HG03442 (cell line): ENCODE measurements around the gene DPH6.
"Not testable (repeated sequence)": the region's sequence is repeated elsewhere in the genome, so short reads cannot be mapped to it uniquely, and the experiment has no call there.

Experiments used
- ATAC-seq: cut with Tn5 transposase; IDR thresholded peaks from one replicate; pipeline ENCODE4 v1.9.1; 2021; ENCODE audit warnings: mild to moderate bottlenecking, moderate library complexity; ENCODE audit not compliant: unreplicated experiment

Gene DPH6

DNA sequence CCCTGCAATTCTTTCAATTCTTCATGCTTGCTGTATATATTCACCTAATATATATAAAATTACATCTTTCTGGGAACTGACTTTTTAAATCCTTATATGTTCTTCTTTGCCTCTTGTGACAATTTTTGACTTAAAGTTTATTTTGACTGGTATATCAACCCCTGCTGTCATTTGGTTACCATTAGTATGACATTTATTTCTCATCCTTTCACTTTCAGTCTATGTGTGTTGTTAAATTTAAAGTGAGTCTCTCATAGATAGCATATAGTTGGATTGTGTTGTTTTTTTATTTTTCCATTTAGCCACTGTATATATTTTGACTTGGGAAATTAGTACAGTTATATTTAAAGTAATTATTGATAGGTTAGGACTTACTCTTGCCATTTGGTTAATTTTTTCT, 194.9 kb downstream of the DPH6 start:
- no peak for ATAC-seq

- no peak for ATAC-seq
Measured at GRCh38 chr15:35349916-35350315, 196.0 kb downstream of the DPH6 start.

- no peak for ATAC-seq
Measured at GRCh38 chr15:35330916-35331315, 215.0 kb downstream of the DPH6 start.

DNA sequence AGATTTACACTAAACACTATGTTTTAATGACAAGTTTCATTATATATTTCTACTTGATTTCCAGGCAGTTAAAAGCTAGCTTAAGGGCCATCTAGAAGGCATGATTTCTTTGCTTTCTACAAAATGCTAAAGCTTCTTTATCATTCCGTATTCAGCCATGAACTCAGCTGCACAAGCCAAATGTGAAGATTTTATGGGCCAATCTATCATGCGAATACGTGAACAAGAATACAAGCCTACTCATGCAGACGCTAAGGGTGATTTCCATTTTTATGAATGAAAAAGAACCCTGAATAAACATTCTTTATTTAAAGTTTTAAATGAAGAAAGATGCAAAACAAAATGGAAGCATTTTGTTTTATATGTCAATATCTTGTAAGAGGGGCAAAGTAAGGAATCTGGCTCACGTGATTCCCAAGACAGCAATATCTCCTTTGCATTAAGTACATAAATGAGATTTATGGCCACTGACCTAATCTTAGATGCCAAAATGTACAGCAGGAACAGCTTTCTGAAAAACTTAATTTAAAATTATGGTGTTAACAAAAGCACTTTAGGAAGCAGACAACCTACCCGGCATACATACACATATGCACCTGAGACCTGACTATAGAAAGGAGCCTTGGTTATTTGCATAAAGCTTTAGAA, 215.8 kb downstream of the DPH6 start:
- ATAC-seq: no peak

DNA sequence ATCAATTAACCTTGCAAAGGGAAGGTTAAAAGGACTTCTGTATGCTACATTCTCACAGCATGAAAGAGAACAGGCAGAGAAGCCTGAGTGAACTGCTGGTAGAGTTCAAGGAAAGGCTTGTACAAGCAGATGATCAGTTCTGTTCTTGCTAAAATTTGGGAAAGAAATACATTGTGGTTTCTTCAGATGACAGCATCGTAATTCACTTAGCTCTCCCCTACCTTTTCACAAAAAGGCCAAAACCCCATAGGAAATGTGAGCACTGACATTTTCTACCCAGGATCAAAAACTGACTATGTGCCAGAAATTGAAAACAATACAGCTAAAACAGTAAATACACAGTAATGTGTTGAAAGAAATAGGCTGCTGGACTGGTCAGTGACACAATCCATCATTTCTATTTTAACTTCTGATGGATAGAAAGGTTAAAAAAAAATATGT, 216.4 kb downstream of the DPH6 start:
- ATAC-seq: no peak

GRCh38 chr15:35328836-35329235, 217.1 kb downstream of the DPH6 start:
- not testable (repeated sequence) for ATAC-seq

- ATAC-seq: no peak
Measured at GRCh38 chr15:35327789-35328188, 218.2 kb downstream of the DPH6 start.

DNA sequence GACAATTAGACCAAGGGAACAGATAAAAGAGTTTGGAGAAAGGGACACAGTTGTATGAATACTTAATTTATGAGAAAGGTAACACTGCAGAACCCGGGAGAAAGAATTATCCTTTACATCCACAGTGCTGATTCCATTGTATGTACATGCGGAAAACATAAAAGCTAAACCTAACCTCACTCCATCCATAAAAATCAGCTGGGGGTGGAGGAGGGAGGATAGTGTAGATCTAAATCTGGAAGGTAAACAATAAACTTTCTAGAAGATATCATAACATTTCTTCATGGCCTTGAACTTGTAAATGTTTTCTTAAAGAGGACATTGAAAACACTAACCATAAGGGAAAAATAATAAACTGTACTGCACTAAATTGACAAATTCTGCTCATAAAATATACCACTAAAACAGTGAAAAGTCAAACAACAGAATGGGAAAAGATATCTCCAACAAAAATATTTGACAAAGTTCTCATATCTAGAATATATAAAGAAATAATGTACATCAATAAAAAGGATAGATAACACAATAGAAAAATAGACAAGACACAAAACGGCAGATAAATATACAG, 220.5 kb downstream of the DPH6 start:
- no peak for ATAC-seq

- no peak for ATAC-seq
Measured at GRCh38 chr15:35323141-35323540, 222.8 kb downstream of the DPH6 start.

DNA sequence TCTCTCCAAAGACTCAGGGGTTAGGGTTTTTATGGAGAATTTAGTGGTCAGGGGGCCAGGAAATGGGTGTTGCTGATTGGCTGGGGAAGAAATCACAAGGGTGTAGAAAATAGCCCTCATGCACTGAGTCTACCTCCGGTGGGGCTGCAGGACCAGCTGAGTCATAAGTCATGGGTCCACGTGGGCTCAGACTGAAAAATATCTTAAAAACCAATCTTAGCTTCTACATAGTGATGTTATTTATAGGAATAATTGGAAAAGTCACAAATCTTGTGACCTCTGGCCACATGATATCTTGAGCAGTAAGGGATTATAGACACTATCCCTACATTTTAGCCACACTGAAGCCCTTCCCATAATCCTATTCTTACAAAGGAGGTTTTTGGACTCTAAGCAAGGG, 224.0 kb downstream of the DPH6 start:
- ATAC-seq: no peak

DNA sequence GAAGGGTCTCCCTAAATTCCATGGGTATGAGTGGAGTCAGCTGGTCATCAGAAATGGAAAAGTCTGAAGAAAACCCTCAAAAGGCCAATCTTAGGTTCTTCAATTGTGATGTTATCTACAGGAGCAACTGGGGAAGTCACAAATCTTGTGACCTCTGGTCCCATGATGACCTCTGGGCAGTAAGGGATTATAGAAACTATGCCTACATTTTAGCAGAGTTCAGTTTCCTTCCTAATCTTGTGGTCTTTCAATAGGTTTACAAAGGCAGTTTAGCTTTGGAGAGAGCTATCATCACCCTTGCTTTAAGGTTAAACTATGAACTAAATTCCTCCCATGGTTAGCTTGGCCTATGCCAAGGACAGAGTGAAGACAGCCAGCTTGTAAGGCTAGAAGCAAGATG, 225.1 kb downstream of the DPH6 start:
- ATAC-seq: no peak
